ENCODE results near the gene ARL15. TPM values are rescaled to one million over a fixed set of nuclear protein-coding genes. Genes with fewer than 3 reads are reported as not detected.
"Not testable (repeated sequence)": the region's sequence is repeated elsewhere in the genome, so short reads cannot be mapped to it uniquely, and the experiment has no call there.

ARL15 gene
- total and polyA plus RNA-seq, 2 donors (not counting 3 experiments of a cell fraction or from before 2014, with no cell fraction given) = 11.9 to 24.4 TPM

GRCh38 chr5:53856506-53856905 lies 453.9 kb downstream of the ARL15 start:
- no TSS peak for BruUV-seq (replicated peaks)
- TF ChIP-seq EZH2 (IDR thresholded peaks at IDR 0.05; ENCODE audit: borderline replicate concordance, low read depth, low read length, severe bottlenecking) (no peak), POLR2A (IDR thresholded peaks at IDR 0.05; ENCODE audit: low read depth, low read length) (no peak), FOS (IDR thresholded peaks at IDR 0.05; ENCODE audit: borderline replicate concordance, insufficient read depth, low read length) (no peak), CTCF (IDR thresholded peaks at IDR 0.05; ENCODE audit: extremely low read depth in 1 of 2, insufficient read depth in 1 of 2, low read depth in 1 of 2, low read length in 2 of 2) (no peak), MYC (IDR thresholded peaks at IDR 0.05; ENCODE audit: low read depth, low read length) (no peak), GATA2 (IDR thresholded peaks at IDR 0.05; ENCODE audit: insufficient read depth, insufficient read length, low read depth, low read length) (no peak), POLR2AphosphoS5 (IDR thresholded peaks at IDR 0.05; ENCODE audit: insufficient read depth, low read depth, low read length) (no peak), MAX (IDR thresholded peaks at IDR 0.05; ENCODE audit: insufficient read depth, insufficient read length) (no peak), JUN (IDR thresholded peaks at IDR 0.05; ENCODE audit: borderline replicate concordance, insufficient read depth, insufficient read length, low read depth) (no peak)
- Histone ChIP-seq H3K27ac (ENCODE audit: insufficient read depth, low read depth, low read length) (no peak overlapping the region), H3K4me1 (ENCODE audit: control insufficient read depth, extremely low read depth, insufficient read depth, low read length) (no peaks in the 10 kb centered on the region), H3K9ac (replicated peaks; ENCODE audit: extremely low read depth, insufficient read depth, low read length) (no peak overlapping the region), H3K9me3 (replicated peaks; ENCODE audit: control insufficient read depth, insufficient read depth, low read length) (no peaks in the 10 kb centered on the region), H3K4me2 (ENCODE audit: insufficient read depth, low read length) (no peak overlapping the region), H3K79me2 (ENCODE audit: control insufficient read depth, insufficient read depth, low read length) (no peaks in the 10 kb centered on the region), H3K27me3 (ENCODE audit: control insufficient read depth in 2 of 2, insufficient read depth in 2 of 2, low read length in 2 of 2) (no peaks in the 10 kb centered on the region), H3K36me3 (ENCODE audit: control insufficient read depth in 2 of 2, extremely low read depth in 1 of 2, insufficient read depth in 2 of 2, low read length in 2 of 2) (no peaks in the 10 kb centered on the region), H4K20me1 (replicated peaks; ENCODE audit: control insufficient read depth, extremely low read depth, insufficient read depth, low read length) (no peaks in the 10 kb centered on the region), H3K9me1 (replicated peaks; ENCODE audit: control insufficient read depth, extremely low read depth, insufficient read depth, low read length) (no peaks in the 10 kb centered on the region), H2AFZ (ENCODE audit: low read depth, low read length) (no peak overlapping the region), H3K4me3 (replicated peaks in 1 of 3; ENCODE audit: insufficient read depth in 1 of 3, low read depth in 1 of 3, low read length in 3 of 3) (no peak overlapping the region)
- ChIA-PET CTCF (no interaction called here), POLR2A (no interaction called here)
- dilution Hi-C loops (cut with MboI; ENCODE audit: extremely low pct_ligation_motif_present, low sequenced_read_pairs) (no loop called here), intact Hi-C loops (cut with micrococcal nuclease) (no loop called here)
- FAIRE-seq = no peak
- no peak for DNase-seq (ENCODE audit: low read depth, low spot score)

GRCh38 chr5:53836851-53837430 lies 473.4 kb downstream of the ARL15 start:
- POLR2A ChIA-PET; H3K4me3 ChIP-seq (replicated peaks in 1 of 3; ENCODE audit: insufficient read depth in 1 of 3, low read depth in 1 of 3, low read length in 3 of 3); FAIRE-seq; H3K27me3 ChIP-seq (ENCODE audit: control insufficient read depth in 2 of 2, insufficient read depth in 2 of 2, low read length in 2 of 2); H2AFZ ChIP-seq (ENCODE audit: low read depth, low read length); H3K9me1 ChIP-seq (replicated peaks; ENCODE audit: control insufficient read depth, extremely low read depth, insufficient read depth, low read length); BruUV-seq (replicated peaks); intact Hi-C loops (cut with micrococcal nuclease); H3K79me2 ChIP-seq (ENCODE audit: control insufficient read depth, insufficient read depth, low read length); H4K20me1 ChIP-seq (replicated peaks; ENCODE audit: control insufficient read depth, extremely low read depth, insufficient read depth, low read length); H3K9me3 ChIP-seq (replicated peaks; ENCODE audit: control insufficient read depth, insufficient read depth, low read length); H3K27ac ChIP-seq (ENCODE audit: insufficient read depth, low read depth, low read length); CTCF ChIA-PET; DNase-seq (ENCODE audit: low read depth, low spot score); H3K9ac ChIP-seq (replicated peaks; ENCODE audit: extremely low read depth, insufficient read depth, low read length); dilution Hi-C loops (cut with MboI; ENCODE audit: extremely low pct_ligation_motif_present, low sequenced_read_pairs); H3K36me3 ChIP-seq (ENCODE audit: control insufficient read depth in 2 of 2, extremely low read depth in 1 of 2, insufficient read depth in 2 of 2, low read length in 2 of 2); H3K4me1 ChIP-seq (ENCODE audit: control insufficient read depth, extremely low read depth, insufficient read depth, low read length); H3K4me2 ChIP-seq (ENCODE audit: insufficient read depth, low read length): not testable (repeated sequence)

Data from endothelial cell of umbilical vein (primary cell).